Spleen (tissue), 7 donors: ENCODE measurements around the gene ZSWIM3.

ENCODE experiments used
- CTCF ChIP-seq, 11 experiments: fragments of 200-600 bp in 7 of 11; fragments of 450-650 bp in 4 of 11; sonication (generic) in 4 of 11; IDR thresholded peaks in 8 of 11; conservative IDR thresholded peaks in 3 of 11; 1 replicate in 7 of 11; 2 replicates in 4 of 11; pipeline versions ENCODE4 v1.4.0 to v1.8.0; 2016 to 2021; ENCODE audit warnings: antibody characterized with exemption in 11 of 11, inconsistent platforms in 4 of 11, mild to moderate bottlenecking in 1 of 11
- POLR2A ChIP-seq, 3 donors: fragments of 450-650 bp; IDR thresholded peaks; one replicate each; pipeline ENCODE4 v1.5.1; 2017; ENCODE audit warnings: antibody characterized with exemption in 3 of 3, mild to moderate bottlenecking in 1 of 3
- donor health status: DM: no; HTN: no; CAD: no; lungs with moderate emphysema.
- donor health status: DM: no; HTN: no; CAD: no.
- donor health status: DM: no; HTN: no; CAD: no.

DNA sequence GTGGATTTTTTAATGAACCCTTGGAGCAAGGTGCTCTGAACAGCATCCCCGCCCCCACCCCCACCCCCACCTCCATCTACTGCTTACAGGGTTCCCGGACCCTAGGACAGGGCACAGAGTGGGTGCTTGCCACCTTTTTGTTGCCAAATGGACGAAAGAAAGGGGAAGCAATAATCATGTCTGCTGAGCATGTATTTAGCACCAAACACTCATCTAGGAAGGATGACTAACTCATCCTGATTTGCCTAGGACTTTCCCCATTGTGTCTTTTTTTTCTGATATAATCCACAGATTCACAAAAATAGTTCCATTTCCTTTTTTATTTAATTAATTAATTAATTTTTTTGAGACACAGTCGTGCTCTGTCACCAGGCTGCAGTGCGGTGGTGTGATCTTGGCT is 55.7 kb downstream of the ZSWIM3 start:
- no peak for TF ChIP-seq CTCF (IDR thresholded peaks at IDR 0.05 in 8 of 11, conservative IDR thresholded peaks at IDR 0.05 in 3 of 11)
- TF ChIP-seq POLR2A (IDR thresholded peaks at IDR 0.05), result no peak
